ENCODE results near the gene TBC1D8B.
"Not testable (repeated sequence)": the region's sequence is repeated elsewhere in the genome, so short reads cannot be mapped to it uniquely, and the experiment has no call there.

The TBC1D8B gene

DNA sequence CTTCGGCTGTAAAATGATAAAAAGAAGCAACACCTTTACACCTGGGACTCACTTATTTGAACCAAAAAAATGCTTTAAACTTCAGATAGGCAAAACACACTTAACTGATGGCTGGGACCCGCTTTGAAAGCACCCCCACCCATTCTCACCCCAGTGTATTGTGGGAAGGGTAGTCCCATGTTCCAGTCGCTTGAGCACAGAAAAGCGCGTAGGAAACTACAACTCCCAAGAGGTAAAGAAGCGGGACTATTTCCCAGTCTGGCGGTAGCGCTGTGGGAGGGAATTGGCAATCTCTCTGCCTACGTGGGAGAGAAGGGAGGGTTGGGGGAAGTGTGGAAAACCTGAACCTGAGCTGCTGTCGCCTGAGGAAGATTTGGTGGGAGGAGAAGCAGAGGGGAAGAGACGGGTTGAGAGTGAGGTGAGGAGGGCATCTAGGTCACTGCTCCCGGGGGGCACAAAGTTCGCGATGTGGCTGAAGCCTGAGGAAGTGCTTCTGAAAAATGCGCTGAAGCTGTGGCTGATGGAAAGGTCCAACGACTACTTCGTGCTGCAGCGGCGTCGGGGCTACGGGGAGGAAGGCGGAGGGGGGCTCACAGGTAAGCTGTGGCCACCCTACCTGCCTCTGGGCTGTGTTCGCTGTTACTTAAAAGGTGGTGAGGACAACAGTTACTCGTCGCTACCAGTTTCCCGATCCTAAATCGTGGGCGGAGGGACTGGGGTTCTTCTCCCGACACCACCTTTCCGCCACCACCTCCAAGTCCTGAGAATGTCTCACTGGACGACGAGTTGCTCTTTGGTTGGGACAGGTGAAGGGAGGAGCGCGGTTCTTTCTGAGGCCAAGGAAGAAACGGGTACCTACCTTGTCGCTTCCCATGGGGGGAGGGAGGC, at the start of gene TBC1D8B:
Gene TBC1D8B, plus strand, starts transcription at position 286 of the 888 bp plus-strand sequence. Its CDS starts 181 bp downstream, at position 467.
- peak in 1 of 2 donors; percentile 1 for DNase-seq (ENCODE audit: low read depth in 2 of 2)

DNA sequence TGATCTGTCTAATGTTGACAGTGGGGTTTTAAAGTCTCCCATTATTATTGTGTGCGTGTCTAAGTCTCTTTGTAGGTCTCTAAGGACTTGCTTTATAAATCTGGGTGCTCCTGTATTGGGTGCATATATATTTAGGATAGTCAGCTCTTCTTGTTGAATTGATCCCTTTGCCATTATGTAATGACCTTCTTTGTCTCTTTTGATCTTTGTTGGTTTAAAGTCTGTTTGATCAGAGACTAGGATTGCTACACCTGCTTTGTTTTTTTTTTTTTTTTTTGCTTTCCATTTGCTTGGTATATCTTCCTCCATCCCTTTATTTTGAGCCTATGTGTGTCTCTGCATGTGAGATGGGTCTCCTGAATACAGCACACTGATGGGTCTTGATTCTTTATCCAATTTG, 33.2 kb upstream of the TBC1D8B start:
- DNase-seq (ENCODE audit: low read depth in 2 of 2) = not testable (repeated sequence)

DNA sequence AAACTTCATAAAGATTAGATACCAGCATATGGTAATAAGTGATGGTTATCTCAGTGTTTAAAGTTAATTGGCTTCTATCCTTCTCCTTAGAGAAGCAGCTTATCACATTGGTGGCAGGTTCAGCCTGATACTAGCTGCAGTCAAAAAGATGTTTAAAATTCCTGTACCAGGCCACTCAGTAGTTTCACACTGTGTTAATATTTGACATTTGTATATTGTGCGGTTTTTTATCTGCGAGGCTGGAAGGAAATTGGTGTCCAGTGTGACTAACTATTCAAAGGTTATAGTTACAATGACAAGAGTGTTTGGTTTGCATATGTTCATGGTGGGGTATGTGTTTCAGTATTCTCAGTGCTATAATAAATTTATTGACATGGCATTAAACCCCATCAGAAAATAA, 27.5 kb upstream of the TBC1D8B start:
- no peak for DNase-seq (ENCODE audit: low read depth in 2 of 2)

DNA sequence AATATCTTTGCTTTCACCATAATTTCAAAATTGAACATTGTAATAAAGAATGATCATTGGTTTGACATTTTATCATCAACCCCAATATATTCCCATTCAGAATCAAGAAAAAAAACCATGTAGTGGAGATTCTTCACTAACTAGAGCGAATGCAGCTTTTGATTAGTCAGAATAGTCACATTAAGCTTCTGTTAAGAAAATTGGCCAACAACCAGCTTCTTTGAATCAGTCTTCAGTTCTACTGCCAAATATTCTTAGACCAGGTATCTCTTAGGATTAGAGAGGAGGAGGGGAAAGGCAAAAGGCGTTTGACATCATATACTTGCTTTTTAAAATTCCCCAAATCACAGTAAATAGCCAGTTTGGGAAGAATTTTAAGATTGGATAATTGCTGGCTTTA, 22.2 kb upstream of the TBC1D8B start:
- DNase-seq (ENCODE audit: low read depth in 2 of 2) = no peak

DNA sequence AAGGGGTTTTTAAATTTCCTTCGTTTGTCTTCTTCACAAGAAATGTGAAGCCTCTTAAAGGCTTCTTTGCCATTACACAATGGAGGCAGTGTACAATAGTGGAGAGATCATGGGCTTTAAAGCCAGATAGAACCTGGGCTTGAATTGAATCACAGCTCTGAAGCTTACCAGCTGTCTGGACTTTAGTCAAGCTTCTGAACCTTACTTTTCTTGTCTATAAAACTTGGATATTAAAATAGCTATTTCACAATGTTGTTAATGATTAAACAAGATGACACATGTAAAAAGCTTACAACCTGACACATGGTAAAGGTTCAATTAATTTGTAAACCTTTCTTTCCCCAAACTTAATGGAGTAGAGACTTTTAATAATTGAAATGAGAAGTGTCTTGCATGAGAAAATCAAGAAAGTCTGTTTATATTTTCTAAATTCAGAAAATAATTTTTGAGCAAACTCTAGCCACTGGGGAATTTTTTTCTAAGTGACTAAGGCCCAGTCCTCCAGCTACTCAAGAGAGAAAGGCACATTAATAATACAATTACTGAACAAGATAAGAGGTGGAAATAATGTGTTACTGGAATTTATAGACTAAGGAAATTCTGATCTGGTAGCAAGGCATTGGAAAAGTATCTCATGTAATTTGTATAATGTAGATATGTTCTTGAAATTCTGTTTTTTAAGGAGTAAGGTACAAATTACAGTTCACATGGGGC, 21.7 kb upstream of the TBC1D8B start:
- no peak for DNase-seq (ENCODE audit: low read depth in 2 of 2)

DNA sequence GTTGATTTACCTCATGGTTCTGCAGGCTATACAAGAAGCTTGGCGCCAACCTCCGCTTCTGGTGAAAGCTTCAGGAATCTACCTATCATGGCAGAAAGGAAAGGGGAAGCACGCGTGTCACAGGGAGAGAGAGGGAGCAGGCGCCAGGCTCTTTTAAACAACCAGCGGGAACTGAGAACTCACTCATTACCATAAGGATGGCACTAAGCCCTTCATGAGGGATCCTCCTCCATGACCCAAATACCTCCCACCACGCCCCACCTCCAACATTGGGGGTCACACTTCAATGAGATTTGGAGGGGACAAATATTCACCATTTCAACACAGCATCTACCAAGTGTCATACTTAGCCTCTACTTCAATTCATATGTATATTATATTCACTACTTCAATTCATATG, 18.8 kb upstream of the TBC1D8B start:
- DNase-seq (ENCODE audit: low read depth in 2 of 2) = no peak

DNA sequence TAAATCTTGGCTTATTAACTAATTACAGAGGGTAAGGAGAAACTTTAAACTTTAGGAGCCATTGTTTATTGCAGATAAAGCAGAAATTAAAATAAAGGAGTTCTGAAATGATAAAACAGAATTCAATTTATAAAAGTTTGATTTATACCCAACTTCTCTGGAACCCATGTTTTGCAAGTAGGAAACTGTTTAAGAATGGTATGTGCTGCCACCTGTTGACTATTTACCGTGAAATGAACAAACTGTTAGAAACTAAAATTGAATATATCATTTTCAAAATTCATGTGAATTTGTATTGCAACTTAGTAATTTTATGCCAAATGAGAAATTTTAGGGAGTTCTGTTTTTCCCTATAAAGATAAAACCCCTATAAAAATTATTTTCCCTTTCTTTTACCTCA, 11.0 kb upstream of the TBC1D8B start:
- no peak for DNase-seq (ENCODE audit: low read depth in 2 of 2)

DNA sequence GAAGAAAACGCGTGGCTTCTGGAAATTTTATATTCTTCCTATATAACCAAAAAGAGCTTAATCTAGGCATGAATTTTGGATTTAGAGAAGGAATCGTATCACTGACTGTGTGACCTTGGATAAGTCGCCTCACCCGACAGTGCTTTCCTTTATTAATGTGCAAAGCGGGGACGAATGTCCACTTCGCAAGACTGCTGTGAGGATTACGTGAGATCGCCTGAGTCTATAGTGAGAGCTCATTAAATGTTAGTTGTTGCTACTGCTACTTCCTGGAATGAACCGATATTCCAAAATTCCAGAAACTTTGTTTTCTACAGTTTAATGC, 448 bp upstream of the TBC1D8B start:
- DNase-seq (ENCODE audit: low read depth in 2 of 2) = no peak

DNA sequence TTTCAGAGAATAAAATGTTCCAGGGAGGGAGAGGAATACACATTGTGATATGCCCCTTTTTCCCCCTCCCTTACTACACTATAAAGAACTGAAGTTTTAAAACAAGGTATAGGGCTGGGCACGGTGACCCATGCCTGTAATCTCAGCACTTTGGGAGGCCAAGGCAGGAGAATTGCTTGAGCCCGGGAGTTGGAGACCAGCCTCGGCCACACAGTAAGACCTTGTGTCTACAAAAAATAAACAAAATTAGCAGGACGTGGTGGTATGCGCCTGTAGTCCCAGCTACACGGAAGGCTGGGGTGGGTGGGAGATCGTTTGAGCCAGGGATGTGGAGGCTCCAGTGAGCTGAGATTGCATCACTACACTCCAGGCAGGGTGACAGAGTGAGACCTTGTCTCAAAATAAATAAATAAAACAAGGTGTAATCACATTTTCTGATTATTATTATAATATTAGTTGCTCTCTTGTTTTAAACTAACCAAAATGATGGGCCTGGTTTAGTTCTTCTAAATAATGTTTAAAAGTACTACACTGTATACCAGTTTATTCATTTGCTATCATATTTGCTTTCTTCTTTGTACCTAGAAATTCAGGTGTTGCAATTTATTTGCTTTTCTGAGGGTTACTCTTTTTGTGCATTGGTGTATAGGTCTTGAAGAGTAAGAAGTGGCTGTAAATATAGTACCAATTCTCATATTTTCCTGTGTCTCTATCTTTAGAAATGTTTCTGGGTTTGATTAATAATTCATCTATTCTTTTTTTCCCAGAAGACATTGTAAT, 8.8 kb downstream of the TBC1D8B start:
- no peak for DNase-seq (ENCODE audit: low read depth in 2 of 2)

DNA sequence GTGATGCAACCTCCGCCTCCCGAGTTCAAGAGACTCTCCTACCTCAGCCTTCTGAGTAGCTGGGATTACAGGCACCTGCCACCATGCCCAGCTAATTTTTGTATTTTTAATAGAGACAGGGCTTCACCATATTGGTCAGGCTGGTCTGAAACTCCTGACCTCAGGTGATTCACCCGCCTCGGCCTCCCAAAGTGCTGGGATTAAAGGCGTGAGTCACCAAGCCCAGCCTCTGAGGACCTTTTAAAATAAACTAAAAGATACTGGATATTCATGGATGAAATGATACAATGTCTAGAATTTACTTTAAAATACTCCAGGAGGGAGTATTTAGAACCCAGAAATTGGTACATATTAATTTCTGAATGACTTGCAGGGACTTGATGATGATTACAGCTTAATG, 10.5 kb downstream of the TBC1D8B start:
- not testable (repeated sequence) for DNase-seq (ENCODE audit: low read depth in 2 of 2)

DNA sequence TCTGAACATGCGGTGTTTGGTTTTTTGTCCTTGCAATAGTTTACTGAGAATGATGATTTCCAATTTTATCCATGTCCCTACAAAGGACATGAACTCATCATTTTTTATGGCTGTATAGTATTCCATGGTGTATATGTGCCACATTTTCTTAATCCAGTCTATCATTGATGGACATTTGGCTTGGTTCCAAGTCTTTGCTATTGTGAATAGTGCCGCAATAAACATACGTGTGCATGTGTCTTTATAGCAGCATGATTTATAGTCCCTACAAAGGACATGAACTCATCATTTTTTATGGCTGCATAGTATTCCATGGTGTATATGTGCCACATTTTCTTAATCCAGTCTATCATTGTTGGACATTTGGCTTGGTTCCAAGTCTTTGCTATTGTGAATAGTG, 11.6 kb downstream of the TBC1D8B start:
- not testable (repeated sequence) for DNase-seq (ENCODE audit: low read depth in 2 of 2)

DNA sequence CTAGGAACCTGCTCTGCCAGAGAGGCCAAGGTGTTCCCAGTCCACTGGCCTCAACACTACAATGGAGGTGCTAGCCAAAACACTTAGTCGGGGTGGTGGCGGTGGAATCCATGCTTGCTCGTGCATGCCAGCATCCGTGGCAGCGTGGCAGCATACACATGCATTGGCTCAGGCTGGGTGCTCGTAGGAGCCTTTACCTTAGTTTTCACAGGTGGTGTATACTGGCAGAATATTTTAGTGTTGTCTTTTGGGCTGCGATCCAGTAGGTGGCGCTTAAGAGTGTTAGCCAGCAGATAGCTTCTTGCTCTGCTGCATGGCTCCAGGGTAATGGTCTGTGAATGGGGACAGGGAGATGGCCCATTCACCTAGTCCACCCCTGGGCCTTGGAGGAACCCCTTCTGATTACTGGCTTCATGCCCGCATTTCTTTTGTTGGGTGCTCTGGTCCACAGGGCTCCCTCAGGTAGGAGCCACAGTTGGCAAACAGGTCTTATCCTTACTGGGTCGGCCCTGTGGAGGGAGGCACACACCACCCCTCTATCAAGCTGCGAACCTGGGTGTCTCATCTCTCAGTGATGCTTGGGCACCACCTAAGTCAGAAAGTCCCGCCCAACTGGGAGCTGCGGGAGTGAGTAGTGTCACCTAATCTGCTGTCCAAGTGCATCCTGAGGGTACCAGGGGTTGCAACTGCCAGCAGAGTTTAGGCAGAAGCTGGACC, 60.7 kb downstream of the TBC1D8B start:
- no peak for DNase-seq (ENCODE audit: low read depth in 2 of 2)

DNA sequence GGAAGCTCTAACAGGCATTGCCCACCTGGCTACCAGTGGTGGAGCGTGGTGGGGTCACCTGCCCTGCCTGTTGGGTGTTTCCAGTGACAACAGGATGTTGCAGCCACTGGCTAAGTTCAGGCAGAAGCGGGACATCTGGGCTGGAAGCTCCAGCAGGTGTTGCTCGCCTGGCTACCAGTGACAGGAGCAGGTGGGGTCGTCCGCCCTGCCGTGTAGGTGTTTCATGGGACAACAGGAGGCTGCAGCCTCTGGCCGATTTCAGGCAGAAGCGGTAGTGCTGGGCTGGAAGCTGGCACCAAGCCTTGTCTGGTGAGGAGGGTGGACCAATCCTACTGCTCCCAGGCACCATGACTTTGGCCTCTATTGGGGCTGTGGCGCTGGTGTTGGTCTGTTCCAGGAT, 61.2 kb downstream of the TBC1D8B start:
- no peak for DNase-seq (ENCODE audit: low read depth in 2 of 2)

DNA sequence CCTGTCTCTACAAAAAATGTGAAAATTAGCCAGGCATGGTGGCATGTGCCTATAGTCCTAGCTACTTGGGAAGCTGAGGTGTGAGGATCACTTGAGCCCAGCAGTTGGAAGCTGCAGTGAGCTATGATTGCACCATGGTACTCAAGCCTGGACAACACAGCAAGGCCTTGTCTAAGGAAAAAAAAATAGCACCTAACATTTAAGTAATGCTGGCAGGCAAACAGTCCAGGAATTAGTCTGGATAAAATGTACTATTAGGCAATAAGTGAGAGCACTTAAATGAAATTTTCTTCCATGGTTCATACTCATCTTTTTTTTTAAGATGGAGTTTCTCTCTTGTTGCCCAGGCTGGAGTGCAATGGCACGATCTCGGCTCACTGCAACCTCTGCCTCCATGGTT, 70.3 kb downstream of the TBC1D8B start:
- not testable (repeated sequence) for DNase-seq (ENCODE audit: low read depth in 2 of 2)

DNA sequence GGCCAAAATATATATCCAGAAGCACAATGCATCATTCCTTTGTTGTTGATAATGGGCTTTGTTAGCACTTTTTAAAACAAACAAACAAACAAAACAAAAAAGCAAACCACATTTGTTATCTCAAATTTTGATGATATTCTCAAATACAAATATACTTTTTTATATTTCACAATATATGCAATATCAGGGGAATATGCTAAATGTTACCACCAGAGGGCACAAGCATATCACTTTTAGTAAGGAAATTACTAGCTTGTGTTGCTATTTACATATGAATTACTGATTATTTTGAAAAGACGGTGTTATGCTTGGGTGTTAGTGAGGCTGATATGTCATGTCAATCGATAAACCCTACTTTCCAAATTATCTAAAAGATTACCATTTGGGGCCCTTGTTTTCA, 71.6 kb downstream of the TBC1D8B start:
- no peak for DNase-seq (ENCODE audit: low read depth in 2 of 2)

DNA sequence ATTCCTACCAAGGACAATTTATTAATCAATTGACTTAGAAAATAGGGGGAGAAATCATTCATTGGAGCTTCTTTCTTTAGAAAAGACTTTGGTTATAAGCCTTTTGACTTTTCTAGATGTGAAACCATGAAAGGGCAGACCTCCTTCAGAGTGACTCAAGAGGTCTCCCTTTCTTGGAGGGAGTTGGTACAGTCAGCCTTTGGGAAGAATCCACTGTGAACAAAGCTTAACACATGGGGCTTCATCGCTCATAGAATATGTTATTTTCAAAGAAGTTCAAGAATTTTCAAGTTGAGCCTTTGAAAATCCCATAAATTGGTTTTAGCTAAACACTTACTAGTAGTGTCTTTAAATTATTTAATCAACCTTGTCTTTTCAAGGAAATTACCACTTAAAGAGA, 72.7 kb downstream of the TBC1D8B start:
- no peak for DNase-seq (ENCODE audit: low read depth in 2 of 2)

DNA sequence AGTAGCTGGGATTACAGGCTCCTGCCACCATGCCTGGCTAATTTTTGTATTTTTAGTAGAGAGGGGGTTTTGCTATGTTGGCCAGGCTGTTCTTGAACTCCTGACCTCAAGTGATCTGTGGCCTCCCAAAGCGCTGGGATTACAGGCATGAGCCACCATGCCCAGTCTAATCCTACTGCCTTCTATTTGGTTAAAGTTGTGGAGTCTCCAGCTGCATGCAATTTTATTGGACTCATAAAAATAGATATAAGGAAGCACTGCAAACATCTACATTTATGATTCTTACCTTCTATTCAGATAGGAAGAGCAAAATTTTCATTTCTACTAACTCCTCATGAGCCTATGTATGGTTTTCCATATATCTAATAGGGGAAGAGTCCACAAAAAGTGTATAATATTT, 87.0 kb downstream of the TBC1D8B start:
- no peak for DNase-seq (ENCODE audit: low read depth in 2 of 2)

DNA sequence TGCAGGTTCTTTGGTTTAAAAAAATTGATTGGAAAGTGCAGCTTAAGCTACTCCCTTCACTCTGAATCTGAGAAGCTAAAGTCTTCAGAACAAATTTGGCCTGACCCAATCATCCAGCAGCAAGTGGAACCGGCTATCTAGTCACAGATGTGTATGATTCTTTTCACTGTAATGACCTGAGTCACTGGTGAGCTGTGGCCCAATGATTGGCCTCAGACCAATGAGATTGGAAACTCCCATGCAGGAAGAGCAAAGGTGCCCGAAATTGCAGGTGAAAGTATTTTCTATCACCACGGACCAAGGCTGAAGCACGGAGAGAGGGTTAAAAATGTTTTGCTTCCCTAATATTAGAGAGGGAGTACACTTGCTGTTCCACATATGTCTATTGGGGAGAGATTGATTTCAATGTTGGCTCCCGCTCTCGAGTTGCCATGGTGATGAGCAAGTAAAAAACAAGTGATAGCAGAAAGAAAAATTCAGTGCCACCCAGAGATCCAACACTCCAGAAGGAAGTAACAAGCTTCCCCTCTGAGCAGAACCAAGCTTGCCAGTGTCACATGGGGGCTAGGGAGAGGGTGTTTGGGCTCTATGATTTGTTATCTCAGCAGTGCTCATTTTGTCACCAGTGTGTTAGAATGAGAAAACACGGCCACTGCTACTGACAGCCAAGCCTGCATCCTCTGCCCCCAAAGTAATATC, 89.4 kb downstream of the TBC1D8B start:
- DNase-seq (ENCODE audit: low read depth in 2 of 2) = no peak

DNA sequence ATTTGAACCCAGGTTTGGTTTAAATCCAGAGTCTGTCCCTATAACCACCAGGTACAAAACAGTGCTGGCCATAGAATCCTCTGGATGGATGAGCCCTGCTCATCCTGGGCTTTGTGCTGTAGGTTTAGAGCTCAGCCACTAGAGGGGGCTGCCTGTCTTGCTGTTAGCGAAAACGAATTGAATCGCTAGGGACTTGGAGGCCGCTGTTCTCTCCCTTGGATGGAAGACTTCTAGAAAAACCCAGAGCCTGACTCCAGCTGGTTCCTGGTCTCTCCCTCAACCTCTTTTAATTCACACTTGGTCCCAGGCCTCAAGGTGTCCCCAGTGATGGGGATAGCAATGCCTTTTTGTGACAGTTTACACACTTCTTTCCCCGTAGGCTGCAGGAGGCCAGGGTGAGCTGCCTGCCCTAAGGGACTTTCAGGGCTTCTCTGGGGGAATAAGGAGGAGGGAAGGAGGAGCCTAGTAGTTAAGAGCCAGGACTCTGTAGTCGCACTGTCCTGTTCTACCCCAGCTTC, 92.0 kb downstream of the TBC1D8B start:
- DNase-seq (ENCODE audit: low read depth in 2 of 2) = peak; percentile 6 to 8

DNA sequence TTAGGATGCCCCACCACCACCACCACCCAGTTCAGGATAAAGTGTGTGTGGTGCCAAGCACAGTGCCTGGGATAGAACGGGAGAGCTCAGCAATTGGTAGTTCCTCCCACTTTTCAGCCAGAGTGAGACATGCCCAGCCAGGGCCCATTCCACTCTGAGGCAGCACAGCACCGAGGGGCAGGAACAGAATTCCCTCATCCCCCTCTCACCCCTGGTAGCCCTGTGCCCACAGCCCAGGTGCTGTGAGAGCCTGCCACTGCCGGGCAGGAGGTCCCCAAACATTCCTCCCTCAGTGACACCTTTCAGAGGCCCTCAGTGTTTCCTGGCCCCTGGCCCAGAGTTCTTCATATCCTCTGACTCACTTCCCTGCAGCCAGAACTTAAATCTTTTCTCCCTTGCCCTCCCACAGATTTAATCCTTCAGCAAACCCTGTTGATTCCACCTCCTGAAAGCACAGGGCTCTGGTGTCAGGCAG, 92.5 kb downstream of the TBC1D8B start:
- no peak for DNase-seq (ENCODE audit: low read depth in 2 of 2)

DNA sequence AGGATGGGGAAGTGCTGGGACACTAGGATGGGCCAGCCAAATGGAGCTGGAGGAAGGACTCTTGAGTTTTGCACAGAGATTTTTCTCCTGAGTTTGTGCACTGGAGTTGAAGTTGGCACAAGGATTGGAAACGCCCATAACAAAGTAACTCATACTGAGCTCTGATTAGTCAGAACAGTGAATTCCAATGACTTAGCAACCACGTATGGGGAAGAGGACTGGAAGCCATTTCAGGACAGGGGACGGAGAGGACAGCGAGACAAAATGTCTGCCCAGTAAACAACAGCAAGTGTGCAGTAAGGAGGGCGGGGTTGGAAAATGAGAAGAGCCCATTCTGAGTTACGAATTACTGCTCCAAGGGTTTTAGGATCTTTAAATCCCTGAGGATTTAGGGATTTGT, 94.8 kb downstream of the TBC1D8B start:
- DNase-seq (ENCODE audit: low read depth in 2 of 2) = no peak

All from activated CD8-positive, alpha-beta memory T cell treated with anti-CD3 and anti-CD28 coated beads for 4 hours (primary cell).